Rectal smooth muscle tissue (tissue), 1 donor: ENCODE data around the gene SMG6.

ENCODE experiments used
- H3K27ac ChIP-seq: one replicate; pipeline ENCODE4 v1.7.0; 2013; ENCODE audit warnings: low read depth, low read length, inconsistent platforms
- H3K27me3 ChIP-seq: one replicate; pipeline ENCODE4 v1.7.0; 2013; ENCODE audit warnings: low read length; ENCODE audit not compliant: control insufficient read depth, insufficient read depth
- H3K36me3 ChIP-seq: one replicate; pipeline ENCODE4 v1.7.0; 2013; ENCODE audit warnings: low read length; ENCODE audit not compliant: control insufficient read depth, insufficient read depth
- H3K4me1 ChIP-seq: one replicate; pipeline ENCODE4 v1.7.0; 2013; ENCODE audit warnings: low read length; ENCODE audit not compliant: control insufficient read depth, insufficient read depth
- H3K4me3 ChIP-seq: one replicate; pipeline ENCODE4 v1.7.0; 2013; ENCODE audit warnings: low read length
- H3K9ac ChIP-seq: one replicate; pipeline ENCODE4 v1.7.0; 2013; ENCODE audit warnings: low read length

The SMG6 gene

GRCh38 chr17:2063261-2064146 lies 240.1 kb downstream of the SMG6 start:
- Histone ChIP-seq H3K36me3 (peaks cover 4% of the 10 kb centered on the region), H3K27ac (peak overlapping the region; percentile 82), H3K9ac (no peak overlapping the region), H3K27me3 (no peaks in the 10 kb centered on the region), H3K4me3 (no peak overlapping the region), H3K4me1 (peaks cover 50% of the 10 kb centered on the region)

GRCh38 chr17:2062571-2063183 lies 240.9 kb downstream of the SMG6 start:
- H3K27ac ChIP-seq = peak overlapping the region; percentile 82
- peaks cover 50% of the 10 kb centered on the region for H3K4me1 ChIP-seq
- no peak overlapping the region for H3K4me3 ChIP-seq

GRCh38 chr17:2061441-2061958 lies 242.1 kb downstream of the SMG6 start:
- Histone ChIP-seq H3K36me3 (peaks cover 3% of the 10 kb centered on the region), H3K4me1 (peaks cover 40% of the 10 kb centered on the region), H3K4me3 (no peak overlapping the region), H3K9ac (peak overlapping the region; percentile 6), H3K27ac (peak overlapping the region; percentile 82), H3K27me3 (no peaks in the 10 kb centered on the region)

More at GRCh38 chr17:2062571-2063183, 240.9 kb downstream of the SMG6 start:
- Histone ChIP-seq H3K27me3 (no peaks in the 10 kb centered on the region), H3K9ac (peak overlapping the region; percentile 1), H3K36me3 (peaks cover 3% of the 10 kb centered on the region)

- Histone ChIP-seq H3K36me3 (peaks cover 3% of the 10 kb centered on the region), H3K4me1 (peaks cover 34% of the 10 kb centered on the region), H3K4me3 (peak overlapping the region; percentile 3), H3K9ac (no peak overlapping the region), H3K27me3 (no peaks in the 10 kb centered on the region), H3K27ac (peak overlapping the region; percentile 82)
Observed at GRCh38 chr17:2060681-2061440, 242.7 kb downstream of the SMG6 start.

DNA sequence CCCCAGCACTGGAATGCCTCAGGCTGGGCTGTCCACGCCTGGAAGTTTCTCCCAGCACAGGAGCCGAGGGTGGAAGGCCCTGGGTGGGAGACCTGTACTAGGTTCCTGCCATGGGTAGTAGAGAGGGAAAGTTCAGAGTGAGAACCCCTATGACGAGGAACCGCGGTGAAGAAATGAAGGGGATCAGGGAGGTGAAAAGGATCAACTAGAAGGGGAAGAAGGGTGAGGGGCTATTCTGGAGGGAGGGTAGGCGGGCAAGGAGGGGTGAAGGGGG lies 243.3 kb downstream of the SMG6 start:
- Histone ChIP-seq H3K36me3 (peaks cover 3% of the 10 kb centered on the region), H3K9ac (no peak overlapping the region), H3K4me1 (peaks cover 34% of the 10 kb centered on the region), H3K27me3 (no peaks in the 10 kb centered on the region), H3K4me3 (peak overlapping the region; percentile 50), H3K27ac (peak overlapping the region; percentile 82)

- H3K27me3 ChIP-seq = no peaks in the 10 kb centered on the region
- H3K36me3 ChIP-seq = peaks cover 3% of the 10 kb centered on the region
- no peak overlapping the region for H3K9ac ChIP-seq
- H3K4me3 ChIP-seq = peak overlapping the region; percentile 50
- H3K4me1 ChIP-seq = peaks cover 30% of the 10 kb centered on the region
- H3K27ac ChIP-seq = peak overlapping the region; percentile 82
Observed at GRCh38 chr17:2059547-2060384, 243.8 kb downstream of the SMG6 start.

- Histone ChIP-seq H3K4me1 (peaks cover 29% of the 10 kb centered on the region), H3K4me3 (peak overlapping the region; percentile 50), H3K36me3 (peaks cover 3% of the 10 kb centered on the region), H3K27me3 (no peaks in the 10 kb centered on the region), H3K27ac (peak overlapping the region; percentile 82), H3K9ac (no peak overlapping the region)
Observed at GRCh38 chr17:2058586-2059546, 244.7 kb downstream of the SMG6 start.

DNA sequence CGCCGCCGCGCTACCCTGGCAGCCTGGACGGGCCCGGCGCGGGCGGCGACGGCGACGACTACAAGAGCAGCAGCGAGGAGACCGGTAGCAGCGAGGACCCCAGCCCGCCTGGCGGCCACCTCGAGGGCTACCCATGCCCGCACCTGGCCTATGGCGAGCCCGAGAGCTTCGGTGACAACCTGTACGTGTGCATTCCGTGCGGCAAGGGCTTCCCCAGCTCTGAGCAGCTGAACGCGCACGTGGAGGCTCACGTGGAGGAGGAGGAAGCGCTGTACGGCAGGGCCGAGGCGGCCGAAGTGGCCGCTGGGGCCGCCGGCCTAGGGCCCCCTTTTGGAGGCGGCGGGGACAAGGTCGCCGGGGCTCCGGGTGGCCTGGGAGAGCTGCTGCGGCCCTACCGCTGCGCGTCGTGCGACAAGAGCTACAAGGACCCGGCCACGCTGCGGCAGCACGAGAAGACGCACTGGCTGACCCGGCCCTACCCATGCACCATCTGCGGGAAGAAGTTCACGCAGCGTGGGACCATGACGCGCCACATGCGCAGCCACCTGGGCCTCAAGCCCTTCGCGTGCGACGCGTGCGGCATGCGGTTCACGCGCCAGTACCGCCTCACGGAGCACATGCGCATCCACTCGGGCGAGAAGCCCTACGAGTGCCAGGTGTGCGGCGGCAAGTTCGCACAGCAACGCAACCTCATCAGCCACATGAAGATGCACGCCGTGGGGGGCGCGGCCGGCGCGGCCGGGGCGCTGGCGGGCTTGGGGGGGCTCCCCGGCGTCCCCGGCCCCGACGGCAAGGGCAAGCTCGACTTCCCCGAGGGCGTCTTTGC lies 245.6 kb downstream of the SMG6 start:
- no peaks in the 10 kb centered on the region for H3K27me3 ChIP-seq
- peaks cover 21% of the 10 kb centered on the region for H3K4me1 ChIP-seq
- peaks cover 3% of the 10 kb centered on the region for H3K36me3 ChIP-seq
- H3K9ac ChIP-seq = no peak overlapping the region
- H3K27ac ChIP-seq = peak overlapping the region; percentile 82
- H3K4me3 ChIP-seq = peak overlapping the region; percentile 38

DNA sequence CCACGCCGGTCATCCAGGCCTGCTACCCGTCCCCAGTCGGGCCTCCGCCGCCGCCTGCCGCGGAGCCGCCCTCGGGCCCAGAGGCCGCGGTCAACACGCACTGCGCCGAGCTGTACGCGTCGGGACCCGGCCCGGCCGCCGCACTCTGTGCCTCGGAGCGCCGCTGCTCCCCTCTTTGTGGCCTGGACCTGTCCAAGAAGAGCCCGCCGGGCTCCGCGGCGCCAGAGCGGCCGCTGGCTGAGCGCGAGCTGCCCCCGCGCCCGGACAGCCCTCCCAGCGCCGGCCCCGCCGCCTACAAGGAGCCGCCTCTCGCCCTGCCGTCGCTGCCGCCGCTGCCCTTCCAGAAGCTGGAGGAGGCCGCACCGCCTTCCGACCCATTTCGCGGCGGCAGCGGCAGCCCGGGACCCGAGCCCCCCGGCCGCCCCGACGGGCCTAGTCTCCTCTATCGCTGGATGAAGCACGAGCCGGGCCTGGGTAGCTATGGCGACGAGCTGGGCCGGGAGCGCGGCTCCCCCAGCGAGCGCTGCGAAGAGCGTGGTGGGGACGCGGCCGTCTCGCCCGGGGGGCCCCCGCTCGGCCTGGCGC lies 246.3 kb downstream of the SMG6 start:
- Histone ChIP-seq H3K4me3 (peak overlapping the region; percentile 36), H3K9ac (no peak overlapping the region), H3K36me3 (peaks cover 3% of the 10 kb centered on the region), H3K4me1 (peaks cover 18% of the 10 kb centered on the region), H3K27ac (peak overlapping the region; percentile 82), H3K27me3 (no peaks in the 10 kb centered on the region)
